ENCODE data around the gene ATP6V1B1. TPM values are rescaled to one million over a fixed set of nuclear protein-coding genes. Genes with fewer than 3 reads are reported as not detected.

The ATP6V1B1 gene
- total RNA-seq, 2 donors from 2014 or later = not detected

- H3K9me3 ChIP-seq = no peaks in the 10 kb centered on the region
- intact Hi-C loops (cut with DNase I) = no loop called here
- H3K36me3 ChIP-seq = peaks cover 5% of the 10 kb centered on the region
- H3K27ac ChIP-seq = no peak overlapping the region
- DNase-seq = no peak
- peaks cover 3% of the 10 kb centered on the region for H3K4me1 ChIP-seq
- H3K4me3 ChIP-seq = no peak overlapping the region
- TF ChIP-seq, protein P1, sequence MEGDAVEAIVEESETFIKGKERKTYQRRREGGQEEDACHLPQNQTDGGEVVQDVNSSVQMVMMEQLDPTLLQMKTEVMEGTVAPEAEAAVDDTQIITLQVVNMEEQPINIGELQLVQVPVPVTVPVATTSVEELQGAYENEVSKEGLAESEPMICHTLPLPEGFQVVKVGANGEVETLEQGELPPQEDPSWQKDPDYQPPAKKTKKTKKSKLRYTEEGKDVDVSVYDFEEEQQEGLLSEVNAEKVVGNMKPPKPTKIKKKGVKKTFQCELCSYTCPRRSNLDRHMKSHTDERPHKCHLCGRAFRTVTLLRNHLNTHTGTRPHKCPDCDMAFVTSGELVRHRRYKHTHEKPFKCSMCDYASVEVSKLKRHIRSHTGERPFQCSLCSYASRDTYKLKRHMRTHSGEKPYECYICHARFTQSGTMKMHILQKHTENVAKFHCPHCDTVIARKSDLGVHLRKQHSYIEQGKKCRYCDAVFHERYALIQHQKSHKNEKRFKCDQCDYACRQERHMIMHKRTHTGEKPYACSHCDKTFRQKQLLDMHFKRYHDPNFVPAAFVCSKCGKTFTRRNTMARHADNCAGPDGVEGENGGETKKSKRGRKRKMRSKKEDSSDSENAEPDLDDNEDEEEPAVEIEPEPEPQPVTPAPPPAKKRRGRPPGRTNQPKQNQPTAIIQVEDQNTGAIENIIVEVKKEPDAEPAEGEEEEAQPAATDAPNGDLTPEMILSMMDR (IDR thresholded peaks at IDR 0.05) = no peak
- H3K9ac ChIP-seq (ENCODE audit: low read depth in 2 of 2, low read length in 2 of 2) = no peak overlapping the region
- H3K27me3 ChIP-seq = no peaks in the 10 kb centered on the region
These were observed 52.5 kb downstream of the ATP6V1B1 start for GRCh38 chr2:70988151-70988550.

GRCh38 chr2:70988726-70989648, 53.3 kb downstream of the ATP6V1B1 start:
- Histone ChIP-seq H3K27ac (no peak overlapping the region), H3K4me3 (no peak overlapping the region), H3K9me3 (no peaks in the 10 kb centered on the region), H3K9ac (ENCODE audit: low read depth in 2 of 2, low read length in 2 of 2) (no peak overlapping the region), H3K27me3 (no peaks in the 10 kb centered on the region), H3K4me1 (peaks cover 9% of the 10 kb centered on the region), H3K36me3 (peaks cover 5% of the 10 kb centered on the region)
- intact Hi-C loops (cut with DNase I) = no loop called here
- TF ChIP-seq, protein P1 (IDR thresholded peaks at IDR 0.05) = no peak
- no peak for DNase-seq

DNA sequence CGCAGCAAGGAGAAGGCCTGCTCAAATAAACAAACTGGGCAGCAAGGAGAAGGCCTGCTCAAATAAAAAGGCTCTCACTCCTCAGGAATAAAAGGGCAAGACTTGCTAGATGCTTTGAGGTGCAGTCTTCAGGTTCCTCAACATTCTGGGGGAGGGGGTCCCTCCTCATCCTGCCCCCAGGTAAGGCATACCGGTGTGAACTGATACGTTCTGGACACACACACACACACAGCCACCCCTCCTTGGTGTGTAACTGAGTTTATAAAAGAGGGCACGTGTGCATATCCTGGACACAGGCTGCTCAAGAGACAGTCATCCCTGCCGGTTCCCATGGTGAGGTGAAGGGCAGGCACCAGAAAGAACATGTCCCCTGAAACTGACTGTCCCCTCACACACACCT, 54.5 kb downstream of the ATP6V1B1 start:
- Histone ChIP-seq H3K9ac (ENCODE audit: low read depth in 2 of 2, low read length in 2 of 2) (no peak overlapping the region), H3K36me3 (peaks cover 5% of the 10 kb centered on the region), H3K4me1 (peaks cover 9% of the 10 kb centered on the region), H3K9me3 (no peaks in the 10 kb centered on the region), H3K27ac (no peak overlapping the region), H3K27me3 (no peaks in the 10 kb centered on the region), H3K4me3 (no peak overlapping the region)
- intact Hi-C loops (cut with DNase I) = no loop called here
- TF ChIP-seq, protein P1 (IDR thresholded peaks at IDR 0.05) = no peak
- no peak for DNase-seq

- peaks cover 5% of the 10 kb centered on the region for H3K36me3 ChIP-seq
- no peak overlapping the region for H3K9ac ChIP-seq (ENCODE audit: low read depth in 2 of 2, low read length in 2 of 2)
- H3K27ac ChIP-seq = no peak overlapping the region
- H3K4me3 ChIP-seq = no peak overlapping the region
- DNase-seq = no peak
- no peaks in the 10 kb centered on the region for H3K27me3 ChIP-seq
- no peaks in the 10 kb centered on the region for H3K9me3 ChIP-seq
- intact Hi-C loops (cut with DNase I) = no loop called here
- peaks cover 9% of the 10 kb centered on the region for H3K4me1 ChIP-seq
- TF ChIP-seq, protein P1 (IDR thresholded peaks at IDR 0.05) = no peak
These were observed 55.4 kb downstream of the ATP6V1B1 start for GRCh38 chr2:70991142-70991541.

DNA sequence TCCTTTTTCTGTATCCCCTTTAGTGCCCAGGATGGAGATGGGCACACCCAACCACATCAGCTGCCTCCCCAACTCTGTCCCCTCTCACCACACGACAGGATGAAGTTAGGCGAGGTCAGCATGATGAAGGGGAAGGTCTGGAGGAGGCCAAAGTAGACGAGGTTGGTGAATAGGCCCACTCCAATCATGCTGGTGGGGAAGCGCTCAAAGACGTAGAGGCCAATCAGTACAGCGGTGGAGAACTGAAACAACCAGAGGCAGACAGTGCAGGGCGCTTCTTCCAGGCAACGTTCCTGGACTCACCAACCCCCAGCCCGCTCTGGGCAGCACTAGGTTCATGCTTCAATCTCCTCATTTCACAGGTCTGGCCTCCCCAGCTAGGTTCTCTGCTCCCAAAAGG, 56.0 kb downstream of the ATP6V1B1 start:
- Histone ChIP-seq H3K27me3 (no peaks in the 10 kb centered on the region), H3K27ac (no peak overlapping the region), H3K4me1 (peaks cover 9% of the 10 kb centered on the region), H3K4me3 (no peak overlapping the region), H3K9me3 (no peaks in the 10 kb centered on the region), H3K9ac (ENCODE audit: low read depth in 2 of 2, low read length in 2 of 2) (no peak overlapping the region), H3K36me3 (peaks cover 5% of the 10 kb centered on the region)
- intact Hi-C loops (cut with DNase I) = no loop called here
- TF ChIP-seq, protein P1 (IDR thresholded peaks at IDR 0.05) = no peak
- DNase-seq = no peak
